Endodermal cell (in vitro differentiated cells): ENCODE measurements around the gene CFP. TPM values are rescaled to one million over a fixed set of nuclear protein-coding genes. Genes with fewer than 3 reads are reported as not detected.

Experiments used
- DNase-seq: peaks from one replicate; pipeline ENCODE4 v3.0.0-alpha.2; 2017
- H3K27ac ChIP-seq: 2 replicates; pipeline ENCODE4 v1.5.1; 2013; ENCODE audit warnings: mild to moderate bottlenecking, low read depth, low read length, moderate library complexity
- H3K27me3 ChIP-seq: 2 replicates; pipeline ENCODE4 v1.6.1; 2013; ENCODE audit warnings: mild to moderate bottlenecking, low read length, moderate library complexity; ENCODE audit not compliant: insufficient read depth, control insufficient read depth, poor library complexity, severe bottlenecking
- H3K36me3 ChIP-seq: 2 replicates; pipeline ENCODE4 v1.7.0; 2013; ENCODE audit warnings: mild to moderate bottlenecking, low read length, moderate library complexity; ENCODE audit not compliant: control insufficient read depth, insufficient read depth
- H3K4me1 ChIP-seq: one replicate; pipeline ENCODE4 v1.7.0; 2013; ENCODE audit warnings: low read length; ENCODE audit not compliant: control insufficient read depth, insufficient read depth
- H3K4me3 ChIP-seq: 2 replicates; pipeline ENCODE4 v1.5.1; 2013; ENCODE audit warnings: mild to moderate bottlenecking, low read length, moderate library complexity
- H3K9ac ChIP-seq: 2 replicates; pipeline ENCODE4 v1.6.1; 2013; ENCODE audit warnings: mild to moderate bottlenecking, low read length, moderate library complexity; ENCODE audit not compliant: poor library complexity, severe bottlenecking; ENCODE audit errors: extremely low read depth
- H3K9me3 ChIP-seq: 2 replicates; pipeline ENCODE4 v1.6.1; 2013; ENCODE audit warnings: mild to moderate bottlenecking, low read length, moderate library complexity; ENCODE audit not compliant: control insufficient read depth
- H3K27ac Mint-ChIP-seq: 2 replicates; pipeline ENCODE4 v1.8.0; 2020; ENCODE audit warnings: mixed read lengths
- H3K27me3 Mint-ChIP-seq: 2 replicates; pipeline ENCODE4 v1.8.0; 2021; ENCODE audit warnings: mild to moderate bottlenecking, mixed read lengths; ENCODE audit not compliant: insufficient read depth
- H3K36me3 Mint-ChIP-seq: 2 replicates; pipeline ENCODE4 v1.8.0; 2020; ENCODE audit warnings: low read depth, mixed read lengths
- H3K4me1 Mint-ChIP-seq: 2 replicates; pipeline ENCODE4 v1.8.0; 2020; ENCODE audit warnings: mixed read lengths
- H3K4me3 Mint-ChIP-seq: 2 replicates; pipeline ENCODE4 v1.8.0; 2020; ENCODE audit warnings: mild to moderate bottlenecking, moderate library complexity, mixed read lengths
- H3K9me3 Mint-ChIP-seq: 2 replicates; pipeline ENCODE4 v1.8.0; 2020; ENCODE audit warnings: mild to moderate bottlenecking, mixed read lengths
- CTCF ChIP-seq: fragments of 200-600 bp; sonication (generic); conservative IDR thresholded peaks from 2 replicates; pipeline ENCODE4 v1.5.0; 2021; ENCODE audit warnings: antibody characterized with exemption, mild to moderate bottlenecking
- WGBS, 2 experiments: methylation state at CpG; one replicate each; pipeline versions ENCODE4 v1.1.5 to v1.1.7; 2013; ENCODE audit warnings: missing lambda C conversion rate in 2 of 2, mixed read lengths in 1 of 2; ENCODE audit not compliant: insufficient coverage in 1 of 2, insufficient read length in 1 of 2; 5-methylcytosine and 5-hydroxymethylcytosine counted together
- total RNA-seq, 2 donors: library from RNA; stranded (reverse); fragmentation: NEBNext Ultra II Directional in 1 of 2; extraction: Animal tissue kit (Norgen Biotek cat#: 25700) in 1 of 2; gene quantifications; 2 replicates in 1 of 2; 3 replicates in 1 of 2; pipeline ENCODE4 v1.2.1, GENCODE V29; 2021

Gene CFP
- total RNA-seq, 2 donors from 2014 or later = 3.2 to 4.6 TPM

- H3K36me3 Mint-ChIP-seq = peaks cover 18% of the 10 kb centered on the region
- Histone ChIP-seq H3K36me3 (peaks cover 24% of the 10 kb centered on the region), H3K4me3 (peak overlapping the region; percentile 89), H3K4me1 (no peaks in the 10 kb centered on the region), H3K27me3 (no peaks in the 10 kb centered on the region), H3K9me3 (no peaks in the 10 kb centered on the region), H3K9ac (no peak overlapping the region), H3K27ac (peak overlapping the region; percentile 97)
- no peak for TF ChIP-seq CTCF
- H3K4me1 Mint-ChIP-seq = no peaks in the 10 kb centered on the region
- H3K27me3 Mint-ChIP-seq = peaks cover 3% of the 10 kb centered on the region
- peaks cover 63% of the 10 kb centered on the region for H3K9me3 Mint-ChIP-seq
- peak overlapping the region; percentile 99 for H3K27ac Mint-ChIP-seq
- no peak for DNase-seq
- WGBS, 2 experiments = 47 to 78% methylated on average over 4 to 8 of the region's 8 CpGs
- H3K4me3 Mint-ChIP-seq = peak overlapping the region; percentile 83
Observed at GRCh38 chrX:47659421-47659726, 29.6 kb upstream of the CFP start.

DNA sequence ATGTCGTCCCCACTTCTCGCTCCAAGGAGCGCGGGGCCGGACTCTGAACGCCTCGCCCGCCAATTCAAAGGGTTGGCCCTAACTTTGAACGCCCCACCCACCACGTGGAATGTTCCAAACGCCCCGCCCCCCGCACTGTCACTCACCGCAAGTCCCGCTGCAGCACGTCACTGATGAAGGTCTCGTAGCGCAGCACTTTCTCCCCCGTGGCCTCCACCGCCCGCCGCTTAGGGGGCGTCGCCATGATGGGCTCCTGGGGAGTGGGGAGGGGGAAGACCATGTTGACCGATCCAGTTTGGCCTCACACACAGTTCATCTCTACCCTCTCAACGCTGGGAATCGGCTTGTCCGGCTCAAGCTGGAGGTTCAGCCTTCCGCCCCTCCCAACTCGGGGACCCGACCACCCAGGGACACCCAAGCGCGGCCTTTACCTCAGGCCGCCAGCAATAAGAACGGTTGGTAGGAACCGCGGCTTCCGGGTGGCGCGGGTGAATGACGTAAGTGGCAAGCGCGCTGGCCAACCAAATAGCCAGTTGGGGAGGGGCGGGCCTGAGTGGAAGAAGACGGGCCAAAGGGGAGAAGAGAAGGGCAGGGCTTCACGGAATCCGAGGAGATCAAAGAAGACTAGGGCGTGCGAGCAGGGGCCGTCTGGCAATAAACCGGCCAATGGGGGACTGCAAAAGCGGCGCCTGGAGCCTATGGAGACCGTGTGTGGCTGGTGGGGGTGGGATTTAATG lies 29.1 kb upstream of the CFP start, which contains the start of gene UXT:
UXT (minus strand) TSS at position 497 of the 737 bp plus-strand sequence; CDS start at position 244, 253 bp downstream.
- H3K27ac Mint-ChIP-seq = peak within 1 kb of the TSS; percentile 99
- DNase-seq = peak; percentile 96
- WGBS, 2 experiments = 0% methylated on average over 48 of the region's 54 CpGs; no CpG with 5 or more reads in 1 of the 2 experiments
- Histone ChIP-seq H3K9me3 (no peaks in the 10 kb centered on the region), H3K4me3 (peak within 1 kb of the TSS; percentile 89), H3K27ac (peak within 1 kb of the TSS; percentile 97), H3K27me3 (no peaks in the 10 kb centered on the region), H3K9ac (peak within 1 kb of the TSS; percentile 89), H3K36me3 (peaks cover 26% of the 10 kb centered on the region), H3K4me1 (no peaks in the 10 kb centered on the region)
- H3K4me1 Mint-ChIP-seq = no peaks in the 10 kb centered on the region
- H3K27me3 Mint-ChIP-seq = peaks cover 3% of the 10 kb centered on the region
- H3K9me3 Mint-ChIP-seq = peaks cover 66% of the 10 kb centered on the region
- TF ChIP-seq CTCF = no peak
- peak within 1 kb of the TSS; percentile 83 for H3K4me3 Mint-ChIP-seq
- peaks cover 19% of the 10 kb centered on the region for H3K36me3 Mint-ChIP-seq

GRCh38 chrX:47658301-47658683 lies 28.6 kb upstream of the CFP start:
- peaks cover 71% of the 10 kb centered on the region for H3K9me3 Mint-ChIP-seq
- no peak for DNase-seq
- 2% methylated on average over 13 of the region's 13 CpGs; no CpG with 5 or more reads in 1 of the 2 experiments for WGBS, 2 experiments
- H3K4me3 Mint-ChIP-seq = peak overlapping the region; percentile 83
- H3K27ac ChIP-seq = peak overlapping the region; percentile 97
- no peaks in the 10 kb centered on the region for H3K27me3 ChIP-seq
- peak overlapping the region; percentile 65 for H3K9ac ChIP-seq
- no peaks in the 10 kb centered on the region for H3K4me1 ChIP-seq
- peaks cover 31% of the 10 kb centered on the region for H3K36me3 ChIP-seq
- H3K9me3 ChIP-seq = no peaks in the 10 kb centered on the region
- no peak for TF ChIP-seq CTCF
- H3K27me3 Mint-ChIP-seq = peaks cover 3% of the 10 kb centered on the region
- H3K27ac Mint-ChIP-seq = peak overlapping the region; percentile 99
- peaks cover 24% of the 10 kb centered on the region for H3K36me3 Mint-ChIP-seq
- H3K4me1 Mint-ChIP-seq = no peaks in the 10 kb centered on the region
- H3K4me3 ChIP-seq = peak overlapping the region; percentile 89
